Right renal pelvis (tissue), 4 donors: ENCODE measurements around the gene FERD3L. TPM values are rescaled to one million over a fixed set of nuclear protein-coding genes. Genes with fewer than 3 reads are reported as not detected.

ENCODE experiments used
- DNase-seq, 4 donors: peaks; one replicate each; pipeline ENCODE4 v3.0.0-alpha.2; 2013; ENCODE audit warnings: low read depth in 4 of 4, low spot score in 3 of 4, missing footprints in 1 of 4
- polyA plus RNA-seq, 4 donors: library from polyadenylated mRNA; unstranded; fragments of 120-200 nt; gene quantifications; one replicate each; pipeline ENCODE4 v1.2.1, GENCODE V29; 2013; ENCODE audit not compliant: insufficient read length in 4 of 4

Gene FERD3L
- polyA plus RNA-seq, 4 donors, result not detected

DNA sequence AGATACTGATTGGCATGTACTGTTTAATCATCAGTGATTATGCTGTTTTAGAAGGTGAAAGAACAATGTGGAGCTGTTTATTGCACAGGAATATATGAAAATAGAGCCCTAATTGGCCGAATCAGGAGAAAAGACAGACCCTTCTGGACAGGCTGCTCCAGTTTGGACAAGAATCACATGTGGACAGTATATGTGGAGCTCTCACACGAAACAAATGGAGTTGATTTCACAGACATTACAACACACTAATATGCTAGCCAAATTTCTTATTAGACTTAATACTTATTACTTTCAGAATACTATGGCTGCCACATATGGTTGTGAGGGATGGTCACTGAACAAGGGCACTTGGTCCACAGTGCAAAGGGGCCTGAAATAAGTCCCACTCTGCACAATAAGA, 43.3 kb downstream of the FERD3L start:
- no peak for DNase-seq

DNA sequence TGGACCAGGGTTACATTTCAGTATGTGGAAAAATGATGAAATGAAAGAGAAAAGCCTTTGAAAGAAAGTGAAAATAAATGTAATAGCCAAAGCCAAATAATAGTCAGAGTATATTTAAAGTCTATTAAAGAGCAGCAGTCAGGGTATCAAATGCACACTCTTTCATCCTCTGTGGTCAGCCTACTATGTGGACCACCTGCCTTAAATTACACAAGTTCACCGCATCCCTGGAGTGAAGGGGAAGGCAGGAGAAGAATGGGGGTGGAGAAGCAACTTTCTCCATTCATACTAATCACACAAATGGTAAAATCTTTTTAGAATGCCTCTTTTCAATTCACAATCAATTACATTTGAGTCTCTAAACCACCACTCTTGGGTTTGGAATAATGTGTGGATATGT, 43.7 kb downstream of the FERD3L start:
- DNase-seq, result no peak

DNA sequence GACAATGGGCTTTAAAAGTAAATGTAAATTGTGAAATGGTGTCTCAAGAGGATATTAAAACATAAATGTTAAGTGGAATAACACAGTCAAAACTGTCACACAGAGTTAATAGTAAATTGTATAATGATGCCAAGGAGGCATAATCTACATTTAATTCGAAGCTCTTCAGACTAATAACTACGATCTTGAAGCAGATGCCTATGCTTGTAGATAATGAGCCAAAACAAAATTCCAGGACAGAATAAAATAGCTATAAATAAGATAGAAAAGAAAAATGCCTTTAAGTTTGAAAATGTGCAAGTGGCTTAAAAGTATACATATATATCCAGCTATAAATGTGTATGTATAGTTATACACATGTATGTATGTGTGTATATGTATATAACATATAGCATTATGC, 45.3 kb downstream of the FERD3L start:
- no peak for DNase-seq

DNA sequence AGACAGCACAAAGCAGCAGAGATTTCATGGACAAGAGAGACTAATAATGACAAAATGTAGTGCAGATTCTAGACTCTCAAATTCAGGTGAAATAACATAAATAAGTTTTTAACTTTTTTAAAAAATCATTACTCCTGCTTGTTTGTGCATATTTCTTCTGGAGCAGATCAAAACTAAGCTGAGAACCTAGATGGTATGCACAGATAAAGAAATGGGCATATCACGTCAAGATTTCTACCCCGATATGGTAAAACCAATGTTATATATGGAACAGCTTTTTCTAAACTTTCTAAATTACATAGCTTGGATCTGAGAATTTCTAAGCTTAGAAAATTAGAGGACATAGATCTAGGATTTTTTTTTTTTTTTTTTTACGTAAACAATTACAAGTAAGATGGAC, 46.0 kb downstream of the FERD3L start:
- no peak for DNase-seq

DNA sequence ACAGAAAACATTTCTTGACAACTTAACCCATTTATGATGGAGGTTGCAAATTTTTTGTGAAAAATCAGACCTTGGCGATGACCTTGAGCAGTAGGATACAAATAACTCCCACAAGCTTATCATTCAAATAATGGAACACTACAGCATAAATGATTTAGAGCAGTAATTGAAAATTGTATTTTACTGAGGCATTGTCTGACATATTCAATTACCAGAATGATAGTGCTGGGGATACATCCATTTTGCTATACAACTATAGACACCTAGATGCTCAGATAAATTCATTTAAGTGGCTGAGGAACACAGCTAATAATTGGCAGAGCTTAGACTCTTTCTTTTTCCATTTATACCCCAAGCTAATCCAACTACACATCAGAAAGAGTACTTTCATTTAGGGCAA, 46.7 kb downstream of the FERD3L start:
- no peak for DNase-seq

DNA sequence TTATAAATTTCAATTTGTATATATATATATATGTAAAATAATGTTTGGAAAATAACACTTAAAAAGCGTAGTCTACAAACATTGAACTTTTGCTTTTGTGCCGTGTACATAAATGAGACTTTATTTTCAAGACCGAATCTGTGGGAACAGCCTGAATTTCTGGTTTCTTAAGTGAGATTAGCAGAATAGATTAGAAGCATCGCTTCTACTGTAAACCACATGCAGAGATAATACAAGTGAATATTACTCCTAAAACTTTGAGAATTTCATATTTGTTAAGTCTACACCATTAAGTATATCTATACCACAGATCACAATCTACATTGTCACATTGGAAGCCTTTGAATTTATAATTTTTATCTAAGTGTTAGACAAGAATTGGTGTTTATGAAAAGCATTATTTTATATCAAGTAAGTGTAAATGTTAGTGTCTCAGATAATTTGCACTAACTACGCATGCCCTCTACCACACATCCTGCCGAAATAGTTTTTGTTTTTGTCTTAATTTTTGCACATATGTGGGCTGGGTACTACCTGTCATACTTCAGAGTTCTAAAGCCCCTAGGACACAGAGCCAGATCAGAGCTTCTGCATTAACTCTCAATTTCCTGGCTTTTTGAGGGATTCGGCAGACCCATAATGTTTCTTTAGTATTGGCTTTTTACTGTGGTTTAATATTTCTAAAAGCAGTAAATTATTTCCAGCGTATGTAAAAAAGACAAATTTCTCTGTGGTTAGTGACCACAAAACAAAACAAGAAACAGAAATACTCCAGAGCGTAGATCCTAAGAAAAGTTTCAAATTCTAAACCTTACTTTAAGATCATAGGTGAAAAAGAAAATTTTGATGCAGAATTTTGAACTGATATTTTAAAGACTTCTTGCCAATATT, 47.8 kb downstream of the FERD3L start:
- no peak for DNase-seq

DNA sequence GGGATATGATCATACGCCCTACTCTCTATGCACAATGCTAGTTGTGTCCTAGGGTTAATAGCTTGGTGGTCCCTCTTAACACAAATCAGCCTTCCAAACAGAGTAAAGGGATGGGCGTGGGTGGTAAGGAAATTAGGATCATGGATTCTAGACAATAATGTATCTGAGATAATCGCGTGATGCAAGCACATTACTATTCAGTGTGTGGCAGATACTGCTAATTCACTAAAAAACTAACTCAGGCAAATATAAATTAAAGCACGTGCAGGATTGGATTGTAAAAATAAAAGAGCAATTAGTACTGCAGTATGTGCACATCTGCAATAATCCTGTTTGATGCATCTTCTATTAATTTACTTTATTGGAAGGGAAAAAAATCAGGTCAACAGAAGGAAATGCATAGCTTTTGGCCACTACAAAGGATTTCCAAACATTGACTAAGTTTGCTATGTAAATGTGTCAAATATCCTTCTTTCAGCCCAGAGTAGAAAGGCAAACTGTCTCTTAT, 49.8 kb downstream of the FERD3L start:
- DNase-seq, result no peak

Other genes starting within 250 kb of the FERD3L start
- 10 to 100 TPM in 1 of 4 donors, 1 to 10 TPM in 3; 7.0 to 10.7 (median 7.9) TPM for gene TWIST1, start 27.8 kb downstream of the FERD3L start, polyA plus RNA-seq